HG03520 (cell line): Measurements from ENCODE around the gene GMPS.

Source experiments
- ATAC-seq: cut with Tn5 transposase; IDR thresholded peaks from one replicate; pipeline ENCODE4 v1.9.1; 2021; ENCODE audit warnings: mild to moderate bottlenecking, moderate library complexity; ENCODE audit not compliant: unreplicated experiment

Gene GMPS

DNA sequence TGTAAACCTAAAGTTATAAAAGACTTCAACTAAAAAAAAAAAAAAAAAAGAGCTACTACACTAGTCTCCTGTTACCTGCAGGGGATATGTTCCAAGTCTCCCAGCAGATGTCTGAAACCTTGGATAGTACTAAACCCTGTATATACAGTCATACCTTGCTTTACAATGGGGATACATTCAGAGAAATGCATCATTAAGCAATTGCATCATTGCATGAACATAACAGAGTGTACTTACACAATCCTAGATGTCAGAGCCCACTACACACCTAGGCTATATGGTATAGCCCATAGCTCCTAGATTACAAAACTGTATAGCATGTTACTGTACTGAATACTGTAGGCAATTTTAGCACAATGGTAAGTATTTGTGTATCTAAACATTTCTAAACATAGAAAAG is 119.1 kb downstream of the GMPS start:
- ATAC-seq, result no peak

DNA sequence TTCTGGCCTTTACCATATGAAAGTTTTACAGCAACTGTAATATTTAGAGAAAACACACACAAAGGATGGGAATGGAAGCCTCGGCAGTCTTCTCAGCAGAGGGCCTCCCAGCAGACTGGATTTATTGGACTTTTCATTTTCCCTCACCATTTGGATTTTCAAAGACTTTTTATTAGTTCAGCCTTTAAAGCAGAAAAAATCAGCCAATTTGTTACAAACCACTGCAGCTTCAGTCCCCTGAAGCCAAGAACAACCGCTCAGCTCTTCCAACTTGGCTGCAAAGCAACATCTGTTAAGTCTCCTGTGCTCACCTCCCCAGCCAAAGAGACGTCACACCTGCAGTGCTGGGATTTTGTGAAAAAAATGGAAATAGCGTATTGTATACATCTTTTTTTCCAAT is 120.8 kb downstream of the GMPS start:
- no peak for ATAC-seq

DNA sequence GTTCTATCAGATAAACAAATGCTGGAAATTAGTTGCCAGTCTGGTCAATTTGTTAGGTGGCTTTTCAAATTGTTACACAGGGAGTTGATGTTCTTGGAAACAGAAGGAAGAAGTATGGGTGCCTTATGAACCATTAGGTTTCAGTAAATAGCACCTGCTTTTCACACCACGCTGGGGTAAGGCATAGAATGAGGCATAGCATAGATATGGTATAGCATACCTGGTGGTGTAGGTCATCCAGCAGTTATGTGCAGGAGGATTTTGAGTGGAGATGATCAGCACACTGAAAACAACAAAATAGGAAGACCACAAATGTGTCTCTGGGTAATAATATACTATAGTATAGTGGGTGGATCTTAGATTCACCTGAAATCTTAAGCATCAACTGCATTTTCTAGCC is 121.4 kb downstream of the GMPS start:
- no peak for ATAC-seq
